Measurements from ENCODE around the gene BPHL.

GRCh38 chr6:3114377-3114776 lies 4.1 kb upstream of the BPHL start:
- TF ChIP-seq, protein P1, sequence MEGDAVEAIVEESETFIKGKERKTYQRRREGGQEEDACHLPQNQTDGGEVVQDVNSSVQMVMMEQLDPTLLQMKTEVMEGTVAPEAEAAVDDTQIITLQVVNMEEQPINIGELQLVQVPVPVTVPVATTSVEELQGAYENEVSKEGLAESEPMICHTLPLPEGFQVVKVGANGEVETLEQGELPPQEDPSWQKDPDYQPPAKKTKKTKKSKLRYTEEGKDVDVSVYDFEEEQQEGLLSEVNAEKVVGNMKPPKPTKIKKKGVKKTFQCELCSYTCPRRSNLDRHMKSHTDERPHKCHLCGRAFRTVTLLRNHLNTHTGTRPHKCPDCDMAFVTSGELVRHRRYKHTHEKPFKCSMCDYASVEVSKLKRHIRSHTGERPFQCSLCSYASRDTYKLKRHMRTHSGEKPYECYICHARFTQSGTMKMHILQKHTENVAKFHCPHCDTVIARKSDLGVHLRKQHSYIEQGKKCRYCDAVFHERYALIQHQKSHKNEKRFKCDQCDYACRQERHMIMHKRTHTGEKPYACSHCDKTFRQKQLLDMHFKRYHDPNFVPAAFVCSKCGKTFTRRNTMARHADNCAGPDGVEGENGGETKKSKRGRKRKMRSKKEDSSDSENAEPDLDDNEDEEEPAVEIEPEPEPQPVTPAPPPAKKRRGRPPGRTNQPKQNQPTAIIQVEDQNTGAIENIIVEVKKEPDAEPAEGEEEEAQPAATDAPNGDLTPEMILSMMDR (conservative IDR thresholded peaks at IDR 0.05; ENCODE audit: low read depth, low read length) = no peak
- no peak for TF ChIP-seq RCOR1 (IDR thresholded peaks at IDR 0.05; ENCODE audit: insufficient replicate concordance, low read length)
- no peak for TF ChIP-seq SMC3 (IDR thresholded peaks at IDR 0.05; ENCODE audit: low read depth, low read length)
- TF ChIP-seq POLR2A (IDR thresholded peaks at IDR 0.05; ENCODE audit: low read depth, low read length) = no peak
- no peak for TF ChIP-seq MXI1 (IDR thresholded peaks at IDR 0.05; ENCODE audit: borderline replicate concordance, low read depth, low read length)
- no peak for TF ChIP-seq RFX5 (IDR thresholded peaks at IDR 0.05; ENCODE audit: low read depth, low read length)
- TF ChIP-seq MAFK (IDR thresholded peaks at IDR 0.05; ENCODE audit: low read depth, low read length) = no peak
- no peak for TF ChIP-seq RAD21 (IDR thresholded peaks at IDR 0.05; ENCODE audit: low read length)
- TF ChIP-seq NFE2L2 (IDR thresholded peaks at IDR 0.05; ENCODE audit: low read depth, low read length) = no peak
- TF ChIP-seq CHD1 (IDR thresholded peaks at IDR 0.05; ENCODE audit: low read depth, low read length) = no peak

Data from IMR-90 (cell line).